MM.1S (cell line): ENCODE results near the gene GDF11.

Experiments used
- DNase-seq: peaks from one replicate; pipeline ENCODE4 v3.0.0-alpha.2; 2015
- H2AFZ ChIP-seq: fragments of 300-600 bp; sonication (generic); 2 replicates; pipeline ENCODE4 v1.6.0; 2016; ENCODE audit warnings: antibody characterized with exemption, low read length
- H3F3A ChIP-seq: fragments of 300-600 bp; sonication (generic); 2 replicates; pipeline ENCODE4 v1.6.1; 2016; ENCODE audit warnings: mild to moderate bottlenecking, antibody characterized with exemption, low read length, moderate library complexity, mixed read lengths; ENCODE audit not compliant: insufficient read depth
- H3K27ac ChIP-seq: fragments of 300-600 bp; sonication (generic); 2 replicates; pipeline ENCODE4 v1.5.1; 2016; ENCODE audit warnings: mild to moderate bottlenecking, low read length
- H3K27me3 ChIP-seq: fragments of 300-600 bp; sonication (generic); replicated peaks from 2 replicates; pipeline ENCODE4 v1.6.0; 2016; ENCODE audit warnings: low read length; ENCODE audit not compliant: insufficient read depth
- H3K36me3 ChIP-seq: fragments of 300-600 bp; sonication (generic); replicated peaks from 2 replicates; pipeline ENCODE4 v1.6.1; 2016; ENCODE audit warnings: mild to moderate bottlenecking, low read length, mixed read lengths; ENCODE audit not compliant: insufficient read depth
- H3K4me1 ChIP-seq: fragments of 300-600 bp; sonication (generic); 2 replicates; pipeline ENCODE4 v1.6.1; 2016; ENCODE audit warnings: low read length, mixed read lengths
- H3K4me2 ChIP-seq: fragments of 300-600 bp; sonication (generic); 2 replicates; pipeline ENCODE4 v1.6.0; 2016; ENCODE audit warnings: low read depth, low read length
- H3K4me3 ChIP-seq: fragments of 300-600 bp; sonication (generic); 2 replicates; pipeline ENCODE4 v1.5.1; 2016; ENCODE audit warnings: low read length, mixed read lengths
- H3K79me2 ChIP-seq: fragments of 300-600 bp; sonication (generic); 2 replicates; pipeline ENCODE4 v1.6.1; 2016; ENCODE audit warnings: mixed run types, low read length, mixed read lengths
- H3K9ac ChIP-seq: fragments of 300-600 bp; sonication (generic); 2 replicates; pipeline ENCODE4 v1.6.1; 2016; ENCODE audit warnings: low read length, mixed read lengths
- H3K9me2 ChIP-seq: fragments of 300-600 bp; sonication (generic); replicated peaks from 2 replicates; pipeline ENCODE4 v1.6.1; 2016; ENCODE audit warnings: mild to moderate bottlenecking, low read length, mixed read lengths; ENCODE audit not compliant: insufficient read depth
- H3K9me3 ChIP-seq: fragments of 300-600 bp; sonication (generic); replicated peaks from 2 replicates; pipeline ENCODE4 v1.6.1; 2016; ENCODE audit warnings: mild to moderate bottlenecking, low read length, mixed read lengths; ENCODE audit not compliant: insufficient read depth
- H4K20me1 ChIP-seq: fragments of 300-600 bp; sonication (generic); 2 replicates; pipeline ENCODE4 v1.6.1; 2016; ENCODE audit warnings: mild to moderate bottlenecking, low read length, moderate library complexity, mixed read lengths; ENCODE audit not compliant: insufficient read depth
- CTCF ChIP-seq: fragments of 300-600 bp; sonication (generic); IDR thresholded peaks from 2 replicates; pipeline ENCODE4 v1.5.1; 2016; ENCODE audit warnings: antibody characterized with exemption, low read length, mixed read lengths
- EZH2 ChIP-seq: fragments of 300-600 bp; sonication (generic); optimal IDR thresholded peaks from 2 replicates; pipeline ENCODE3; 2017; ENCODE audit warnings: low read depth, mild to moderate bottlenecking, antibody characterized with exemption, low read length, mixed read lengths
- EZH2phosphoT487 ChIP-seq: fragments of 300-600 bp; sonication (generic); IDR thresholded peaks from 2 replicates; pipeline ENCODE4 v1.6.1; 2018; ENCODE audit warnings: antibody characterized with exemption, low read length

The GDF11 gene

GRCh38 chr12:55736780-55737580, 5.9 kb upstream of the GDF11 start:
- peaks cover 8% of the 10 kb centered on the region; the same call in 1 of the 2 replicates for H3F3A ChIP-seq
- DNase-seq, result peak; percentile 41
- H2AFZ ChIP-seq, result peak overlapping the region; percentile 93
- no peak overlapping the region for H3K4me3 ChIP-seq
- H3K9me2 ChIP-seq, result no peaks in the 10 kb centered on the region
- H3K36me3 ChIP-seq, result no peaks in the 10 kb centered on the region
- H3K4me2 ChIP-seq, result peak overlapping the region; percentile 89; the same call in 1 of the 2 replicates
- H3K9ac ChIP-seq, result no peak overlapping the region; the same call in 1 of the 2 replicates
- no peaks in the 10 kb centered on the region for H3K79me2 ChIP-seq
- peaks cover 12% of the 10 kb centered on the region for H3K4me1 ChIP-seq
- no peaks in the 10 kb centered on the region for H3K9me3 ChIP-seq
- H4K20me1 ChIP-seq, result no peaks in the 10 kb centered on the region
- H3K27me3 ChIP-seq, result no peaks in the 10 kb centered on the region
- peak; percentile 82 for TF ChIP-seq CTCF
- no peak for TF ChIP-seq EZH2phosphoT487
- no peak overlapping the region for H3K27ac ChIP-seq

- no peaks in the 10 kb centered on the region for H4K20me1 ChIP-seq
- H3K27ac ChIP-seq, result peak overlapping the region; percentile 64; the same call in 1 of the 2 replicates
- 0 out of 2 replicates have a peak, but pooled peaks cover 3% of the 10 kb centered on the region for H3K27me3 ChIP-seq
- peak overlapping the region; percentile 73; the same call in 1 of the 2 replicates for H3K9ac ChIP-seq
- no peaks in the 10 kb centered on the region for H3K36me3 ChIP-seq
- H3F3A ChIP-seq, result peaks cover 8% of the 10 kb centered on the region; the same call in 1 of the 2 replicates
- H3K4me1 ChIP-seq, result peaks cover 12% of the 10 kb centered on the region
- no peaks in the 10 kb centered on the region for H3K79me2 ChIP-seq
- TF ChIP-seq CTCF, result no peak
- no peak for TF ChIP-seq EZH2phosphoT487
- no peaks in the 10 kb centered on the region for H3K9me3 ChIP-seq
- H3K9me2 ChIP-seq, result no peaks in the 10 kb centered on the region
- no peak for DNase-seq
- H3K4me2 ChIP-seq, result peak overlapping the region; percentile 89
- peak overlapping the region; percentile 90 for H3K4me3 ChIP-seq
- peak overlapping the region; percentile 93 for H2AFZ ChIP-seq
These were observed 5.3 kb upstream of the GDF11 start for GRCh38 chr12:55737581-55738122.

GRCh38 chr12:55738123-55739024, 4.5 kb upstream of the GDF11 start:
- no peaks in the 10 kb centered on the region for H3K9me2 ChIP-seq
- TF ChIP-seq CTCF, result peak; percentile 81
- TF ChIP-seq EZH2, result no peak
- no peak for TF ChIP-seq EZH2phosphoT487
- no peaks in the 10 kb centered on the region for H3K36me3 ChIP-seq
- H2AFZ ChIP-seq, result peak overlapping the region; percentile 93
- H3F3A ChIP-seq, result peaks cover 8% of the 10 kb centered on the region; the same call in 1 of the 2 replicates
- 0 out of 2 replicates have a peak, but pooled peaks cover 4% of the 10 kb centered on the region for H3K27me3 ChIP-seq
- no peaks in the 10 kb centered on the region for H4K20me1 ChIP-seq
- no peaks in the 10 kb centered on the region for H3K9me3 ChIP-seq
- peaks cover 12% of the 10 kb centered on the region for H3K4me1 ChIP-seq
- H3K4me2 ChIP-seq, result peak overlapping the region; percentile 89
- peak overlapping the region; percentile 64; the same call in 1 of the 2 replicates for H3K27ac ChIP-seq
- no peaks in the 10 kb centered on the region for H3K79me2 ChIP-seq
- peak; percentile 91 for DNase-seq
- H3K4me3 ChIP-seq, result peak overlapping the region; percentile 90
- H3K9ac ChIP-seq, result peak overlapping the region; percentile 73
